NOMO-1 treated with dmso at 0.1 percent for 144 hours (cell line): ENCODE measurements around the gene STK36.

ENCODE experiments used
- DNase-seq: peaks from one replicate; lab custom pipeline; 2025; ENCODE audit not compliant: unreplicated experiment; lab: John Stamatoyannopoulos, UW

STK36 gene

GRCh38 chr2:218671654-218672566, at the start of gene STK36, which contains the start of gene RNF25:
STK36 (plus strand) TSS chr2:218672086; CDS start chr2:218672830, 744 bp downstream.
RNF25 (minus strand) TSS chr2:218672002; CDS start chr2:218671970, 32 bp downstream.
- peak; percentile 80 for DNase-seq

GRCh38 chr2:218622606-218623365, 49.1 kb upstream of the STK36 start:
- no peak for DNase-seq

- no peak for DNase-seq
Observed at GRCh38 chr2:218623366-218623705, 48.5 kb upstream of the STK36 start.

- no peak for DNase-seq
Observed at GRCh38 chr2:218626369-218626768, 45.5 kb upstream of the STK36 start.

GRCh38 chr2:218627939-218628338, 43.9 kb upstream of the STK36 start:
- no peak for DNase-seq

GRCh38 chr2:218631837-218632236, 40.0 kb upstream of the STK36 start:
- no peak for DNase-seq

GRCh38 chr2:218635719-218636118, 36.2 kb upstream of the STK36 start:
- DNase-seq: no peak

- DNase-seq: no peak
Observed at GRCh38 chr2:218638372-218638771, 33.5 kb upstream of the STK36 start.

GRCh38 chr2:218642121-218642656, 29.7 kb upstream of the STK36 start:
- no peak for DNase-seq

- no peak for DNase-seq
Observed at GRCh38 chr2:218642786-218643185, 29.1 kb upstream of the STK36 start.

- no peak for DNase-seq
Observed at GRCh38 chr2:218643751-218644310, 28.1 kb upstream of the STK36 start.

GRCh38 chr2:218644721-218645120, 27.2 kb upstream of the STK36 start:
- no peak for DNase-seq

GRCh38 chr2:218645126-218645525, 26.8 kb upstream of the STK36 start:
- no peak for DNase-seq

- DNase-seq: no peak
Observed at GRCh38 chr2:218648088-218648786, 23.6 kb upstream of the STK36 start.

- DNase-seq: no peak
Observed at GRCh38 chr2:218648787-218649100, 23.1 kb upstream of the STK36 start.

- DNase-seq: no peak
Observed at GRCh38 chr2:218655751-218656150, 16.1 kb upstream of the STK36 start.

GRCh38 chr2:218658671-218659257, 13.1 kb upstream of the STK36 start:
- peak; percentile 19 for DNase-seq

GRCh38 chr2:218659258-218659987, 12.5 kb upstream of the STK36 start, which contains the start of the genes BCS1L and ZNF142:
BCS1L (plus strand) TSS chr2:218659683; CDS start chr2:218660988, 1,305 bp downstream.
ZNF142 (minus strand) TSS chr2:218659623; CDS start chr2:218656429, 3,194 bp downstream.
- DNase-seq: peak; percentile 94

- no peak for DNase-seq
Observed at GRCh38 chr2:218659988-218660358, 11.9 kb upstream of the STK36 start.

- DNase-seq: no peak
Observed at GRCh38 chr2:218662377-218662776, 9.5 kb upstream of the STK36 start.
